HepG2 (cell line): Measurements from ENCODE around the gene LTB4R. TPM values are rescaled to one million over a fixed set of nuclear protein-coding genes. Genes with fewer than 3 reads are reported as not detected.

Experiments
- ATF4 ChIP-seq, 2 experiments: fragments of 450-650 bp in 1 of 2; sonication (generic) in 1 of 2; formaldehyde crosslinking; IDR thresholded peaks; 2 replicates each; pipeline versions ENCODE4 v1.5.0 to v1.8.0; 2020 to 2022; ENCODE audit warnings: mild to moderate bottlenecking in 1 of 2, missing genetic modification reagents in 1 of 2
- CCAR2 ChIP-seq: fragments of 200-400 bp; formaldehyde crosslinking; optimal IDR thresholded peaks from 2 replicates; pipeline ENCODE3; 2018; ENCODE audit warnings: low read depth, mild to moderate bottlenecking, low read length, moderate library complexity
- GMEB2 ChIP-seq: IDR thresholded peaks from 2 replicates; pipeline ENCODE4 v1.6.1; 2016; ENCODE audit warnings: missing biosample characterization, missing genetic modification reagents, low read depth
- HIVEP1 ChIP-seq: sonication (generic); formaldehyde crosslinking; IDR thresholded peaks from 2 replicates; pipeline ENCODE4 v1.4.0; 2020; ENCODE audit warnings: mild to moderate bottlenecking, missing genetic modification reagents
- HNRNPK ChIP-seq: fragments of 200-400 bp; formaldehyde crosslinking; IDR thresholded peaks from 2 replicates; pipeline ENCODE4 v1.6.1; 2018; ENCODE audit warnings: low read length, low read depth, moderate library complexity, mild to moderate bottlenecking; ENCODE audit not compliant: poor library complexity, severe bottlenecking
- KDM2A ChIP-seq: sonication (generic); formaldehyde crosslinking; IDR thresholded peaks from 2 replicates; pipeline ENCODE4 v1.4.0; 2020; ENCODE audit warnings: low read depth, missing genetic modification reagents, borderline replicate concordance
- KLF15 ChIP-seq: sonication (generic); formaldehyde crosslinking; IDR thresholded peaks from 2 replicates; pipeline ENCODE4 v1.8.1; 2023; ENCODE audit warnings: borderline replicate concordance, mild to moderate bottlenecking, inconsistent platforms, missing genetic modification reagents, mixed read lengths
- KLF9 ChIP-seq: IDR thresholded peaks from 2 replicates; pipeline ENCODE4 v1.6.1; 2016; ENCODE audit warnings: low read depth
- LCORL ChIP-seq, 2 experiments: fragments of 450-650 bp in 1 of 2; sonication (generic) in 1 of 2; formaldehyde crosslinking in 1 of 2; IDR thresholded peaks; 2 replicates each; pipeline versions ENCODE4 v1.5.0 to v1.6.1; 2017 to 2020; ENCODE audit warnings: antibody characterized with exemption in 1 of 2, missing genetic modification reagents in 1 of 2
- MYPOP ChIP-seq: sonication (generic); formaldehyde crosslinking; IDR thresholded peaks from 2 replicates; pipeline ENCODE4 v1.8.1; 2023; ENCODE audit warnings: mild to moderate bottlenecking, moderate library complexity, missing genetic modification reagents
- NCOA1 ChIP-seq: sonication (generic); formaldehyde crosslinking; IDR thresholded peaks from 2 replicates; pipeline ENCODE4 v1.9.0; 2021; ENCODE audit warnings: missing genetic modification reagents
- NFE2L1 ChIP-seq: sonication (generic); formaldehyde crosslinking; IDR thresholded peaks from 2 replicates; pipeline ENCODE4 v1.4.0; 2020; ENCODE audit warnings: missing genetic modification reagents, mild to moderate bottlenecking, borderline replicate concordance
- NRL ChIP-seq: sonication (generic); formaldehyde crosslinking; IDR thresholded peaks from 2 replicates; pipeline ENCODE4 v1.5.0; 2020; ENCODE audit warnings: missing genetic modification reagents, mild to moderate bottlenecking, moderate library complexity, borderline replicate concordance
- PAX8 ChIP-seq: sonication (generic); formaldehyde crosslinking; IDR thresholded peaks from 2 replicates; pipeline ENCODE4 v1.8.0; 2022; ENCODE audit warnings: mild to moderate bottlenecking, missing genetic modification reagents, borderline replicate concordance
- RFX3 ChIP-seq: IDR thresholded peaks from 2 replicates; pipeline ENCODE4 v1.6.1; 2016; ENCODE audit warnings: missing biosample characterization, missing genetic modification reagents
- SOX13 ChIP-seq, 3 experiments: fragments of 450-650 bp in 1 of 3; sonication (generic) in 1 of 3; formaldehyde crosslinking in 1 of 3; IDR thresholded peaks in 2 of 3; conservative IDR thresholded peaks in 1 of 3; 2 replicates each; pipeline versions ENCODE4 v1.5.0 to v1.6.1; 2016 to 2020; ENCODE audit warnings: antibody characterized with exemption in 1 of 3, mild to moderate bottlenecking in 1 of 3, missing compliant biosample characterization in 1 of 3, missing genetic modification reagents in 1 of 3, moderate library complexity in 1 of 3
- SSRP1 ChIP-seq: IDR thresholded peaks from 2 replicates; pipeline ENCODE4 v1.6.1; 2016; ENCODE audit warnings: control low read depth
- STAG1 ChIP-seq: sonication (generic); formaldehyde crosslinking; IDR thresholded peaks from 2 replicates; pipeline ENCODE4 v1.4.0; 2020; ENCODE audit warnings: missing genetic modification reagents
- TCF12 ChIP-seq, 2 experiments: fragments of 450-650 bp in 1 of 2; sonication (generic) in 1 of 2; formaldehyde crosslinking in 1 of 2; IDR thresholded peaks; 2 replicates each; pipeline versions ENCODE4 v1.6.1 to v1.8.0; 2017 to 2022; ENCODE audit warnings: antibody characterized with exemption in 1 of 2, mild to moderate bottlenecking in 1 of 2, missing genetic modification reagents in 1 of 2, moderate library complexity in 1 of 2
- ZBTB2 ChIP-seq: sonication (generic); formaldehyde crosslinking; IDR thresholded peaks from 2 replicates; pipeline ENCODE4 v1.8.0; 2022; ENCODE audit warnings: low read depth, missing genetic modification reagents
- ZBTB38 ChIP-seq: sonication (generic); formaldehyde crosslinking; IDR thresholded peaks from 2 replicates; pipeline ENCODE4 v1.5.1; 2020; ENCODE audit warnings: mild to moderate bottlenecking, missing genetic modification reagents
- ZFP41 ChIP-seq: sonication (generic); formaldehyde crosslinking; IDR thresholded peaks from 2 replicates; pipeline ENCODE4 v1.4.0; 2020; ENCODE audit warnings: mild to moderate bottlenecking, missing genetic modification reagents, borderline replicate concordance
- ZFY ChIP-seq: sonication (generic); formaldehyde crosslinking; IDR thresholded peaks from 2 replicates; pipeline ENCODE4 v1.4.0; 2020; ENCODE audit warnings: missing genetic modification reagents
- ZNF629 ChIP-seq: sonication (generic); formaldehyde crosslinking; conservative IDR thresholded peaks from 2 replicates; pipeline ENCODE4 v1.5.0; 2020; ENCODE audit warnings: missing genetic modification reagents
- polyA plus RNA-seq, 8 experiments: library from polyadenylated mRNA; depleted of rRNA in 3 of 8; stranded (reverse) in 7 of 8; unstranded in 1 of 8; fragments of >200 nt; fragmentation: Illumina TruSeq in 4 of 8; extraction: Trizol in 4 of 8; gene quantifications; 2 replicates each; pipeline versions ENCODE4 v1.2.1 to v1.2.3, GENCODE V29; 2011 to 2016; ENCODE audit warnings: low read depth in 4 of 8, missing spikeins in 1 of 8, mixed read lengths in 1 of 8; ENCODE audit not compliant: insufficient read depth in 1 of 8
- total RNA-seq, 5 experiments: library from RNA; depleted of rRNA; stranded (reverse); fragments of >200 nt; fragmentation: Illumina TruSeq; extraction: Trizol; gene quantifications; 2 replicates each; pipeline ENCODE4 v1.2.3, GENCODE V29; 2016; ENCODE audit warnings: low read depth in 1 of 5

LTB4R gene
- total and polyA plus RNA-seq, 2 of the 13 experiments (the other 11 are each of a cell fraction or from before 2014, with no cell fraction given) = 3.2 to 8.2 TPM

GRCh38 chr14:24315807-24316596 lies 4.7 kb downstream of the LTB4R start (continued):
- TF ChIP-seq ATF4 (CRISPR knock-in tag; IDR thresholded peaks at IDR 0.05) = no peak
- peak; percentile 90 for TF ChIP-seq HIVEP1 (CRISPR knock-in tag)
- TF ChIP-seq HNRNPK = peak; percentile 67
- TF ChIP-seq SOX13 (IDR thresholded peaks at IDR 0.05) = no peak
- TF ChIP-seq SOX13 (CRISPR knock-in tag; conservative IDR thresholded peaks at IDR 0.05 in 1 of 2, IDR thresholded peaks at IDR 0.05 in 1 of 2) = peak in 1 of 2 experiments; percentile 78; a peak in 2 of 4 replicates
- TF ChIP-seq TCF12 (IDR thresholded peaks at IDR 0.05) = no peak
- TF ChIP-seq TCF12 (CRISPR knock-in tag; IDR thresholded peaks at IDR 0.05) = peak; percentile 94; the same call in 1 of the 2 replicates
- 0 out of 2 replicates have a peak, but pooled peaks have one; percentile 89 for TF ChIP-seq PAX8 (CRISPR knock-in tag)
- no peak for TF ChIP-seq ZBTB2 (CRISPR knock-in tag)
- peak; percentile 98 for TF ChIP-seq ZFP41 (CRISPR knock-in tag)
- peak; percentile 97 for TF ChIP-seq NRL
- peak; percentile 58 for TF ChIP-seq STAG1 (CRISPR knock-in tag)
- TF ChIP-seq GMEB2 (CRISPR knock-in tag) = no peak
- no peak for TF ChIP-seq CCAR2
- TF ChIP-seq ZBTB38 (CRISPR knock-in tag) = peak; percentile 100
- TF ChIP-seq KDM2A (CRISPR knock-in tag) = peak; percentile 97
- peak; percentile 97 for TF ChIP-seq KLF15 (CRISPR knock-in tag)
- peak; percentile 93; the same call in 1 of the 2 replicates for TF ChIP-seq KLF9 (CRISPR knock-in tag)
- peak; percentile 78 for TF ChIP-seq ZNF629 (CRISPR knock-in tag)
- no peak for TF ChIP-seq LCORL (IDR thresholded peaks at IDR 0.05)
- no peak for TF ChIP-seq LCORL (CRISPR knock-in tag; IDR thresholded peaks at IDR 0.05)
- no peak for TF ChIP-seq MYPOP
- TF ChIP-seq SSRP1 (CRISPR knock-in tag) = peak; percentile 77
- no peak for TF ChIP-seq NCOA1 (CRISPR knock-in tag)
- peak; percentile 98 for TF ChIP-seq ZFY (CRISPR knock-in tag)
- TF ChIP-seq NFE2L1 (CRISPR knock-in tag) = peak; percentile 93
- 0 out of 2 replicates have a peak, but pooled peaks have one; percentile 17 for TF ChIP-seq RFX3 (CRISPR knock-in tag)
